AG10803 (cell line): ENCODE data around the gene PIK3R1.

Experiments
- DNase-seq: peaks from one replicate; pipeline ENCODE4 v3.0.0; 2010; ENCODE audit warnings: low read depth
- H3K4me3 ChIP-seq: 2 replicates; pipeline ENCODE4 v1.5.1; 2011; ENCODE audit warnings: mild to moderate bottlenecking, low read length, control low read depth
- TF ChIP-seq, protein P1 (sequence below): conservative IDR thresholded peaks from 2 replicates; pipeline ENCODE4 v1.5.1; 2011; ENCODE audit warnings: mild to moderate bottlenecking, low read length, control low read depth, inconsistent platforms

PIK3R1 gene

DNA sequence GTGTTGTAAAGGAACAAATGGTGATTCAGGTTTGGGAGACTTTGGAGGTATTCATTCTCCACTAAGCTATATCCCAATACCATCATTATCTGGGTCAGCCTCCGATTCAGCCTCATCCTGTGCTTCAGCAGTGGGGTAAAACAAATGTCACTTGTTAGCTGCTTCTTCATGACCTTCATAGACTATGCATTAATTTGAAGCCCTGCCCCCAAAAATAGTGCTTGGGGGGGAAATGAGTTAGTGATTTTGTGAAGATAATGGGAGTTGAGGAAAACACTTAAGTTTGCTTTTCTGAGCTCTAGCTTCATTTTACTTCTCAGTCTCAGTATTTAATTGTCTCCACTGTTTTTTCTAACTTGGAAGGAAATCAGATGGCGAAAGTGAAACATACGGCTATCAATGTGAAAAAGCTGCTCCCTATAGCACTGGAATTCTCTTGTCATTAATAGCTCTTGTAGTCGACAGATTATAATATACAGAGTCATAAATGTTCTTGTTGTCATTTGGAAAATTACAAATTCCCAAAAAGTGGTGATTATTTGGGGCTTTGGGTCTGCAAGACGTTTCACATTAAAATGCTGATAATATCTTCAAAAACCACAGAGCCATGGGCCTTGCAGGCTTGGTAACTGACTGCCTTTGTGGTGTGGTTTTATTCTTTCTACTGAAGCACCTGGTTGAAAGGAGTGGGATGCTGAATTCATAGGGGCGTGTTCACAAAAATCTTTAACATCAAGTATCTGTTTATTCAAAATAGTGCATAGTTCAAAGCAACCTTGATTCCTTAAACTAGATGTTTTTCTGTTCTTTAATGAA is 40.0 kb downstream of the PIK3R1 start:
- TF ChIP-seq, protein P1, sequence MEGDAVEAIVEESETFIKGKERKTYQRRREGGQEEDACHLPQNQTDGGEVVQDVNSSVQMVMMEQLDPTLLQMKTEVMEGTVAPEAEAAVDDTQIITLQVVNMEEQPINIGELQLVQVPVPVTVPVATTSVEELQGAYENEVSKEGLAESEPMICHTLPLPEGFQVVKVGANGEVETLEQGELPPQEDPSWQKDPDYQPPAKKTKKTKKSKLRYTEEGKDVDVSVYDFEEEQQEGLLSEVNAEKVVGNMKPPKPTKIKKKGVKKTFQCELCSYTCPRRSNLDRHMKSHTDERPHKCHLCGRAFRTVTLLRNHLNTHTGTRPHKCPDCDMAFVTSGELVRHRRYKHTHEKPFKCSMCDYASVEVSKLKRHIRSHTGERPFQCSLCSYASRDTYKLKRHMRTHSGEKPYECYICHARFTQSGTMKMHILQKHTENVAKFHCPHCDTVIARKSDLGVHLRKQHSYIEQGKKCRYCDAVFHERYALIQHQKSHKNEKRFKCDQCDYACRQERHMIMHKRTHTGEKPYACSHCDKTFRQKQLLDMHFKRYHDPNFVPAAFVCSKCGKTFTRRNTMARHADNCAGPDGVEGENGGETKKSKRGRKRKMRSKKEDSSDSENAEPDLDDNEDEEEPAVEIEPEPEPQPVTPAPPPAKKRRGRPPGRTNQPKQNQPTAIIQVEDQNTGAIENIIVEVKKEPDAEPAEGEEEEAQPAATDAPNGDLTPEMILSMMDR, result no peak
- DNase-seq, result no peak
- no peak overlapping the region for H3K4me3 ChIP-seq

DNA sequence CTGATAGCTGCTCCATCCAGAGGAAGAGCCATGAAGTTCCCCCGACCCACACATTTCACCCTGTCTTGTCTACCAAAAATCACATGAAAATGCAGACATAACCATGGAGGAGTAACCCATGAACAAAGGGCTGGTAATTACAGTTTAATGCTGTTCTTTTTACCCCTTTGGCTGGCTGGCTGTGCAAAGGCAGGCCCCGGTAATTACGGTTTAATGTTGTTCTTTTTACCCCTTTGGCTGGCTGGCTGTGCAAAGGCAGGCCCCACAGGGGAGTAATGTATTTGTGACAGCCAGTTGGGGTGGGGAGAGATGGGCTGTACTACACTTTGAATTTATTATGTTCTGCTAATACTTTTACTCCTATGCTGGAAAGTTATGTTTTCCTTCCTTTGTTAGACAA is 41.7 kb downstream of the PIK3R1 start:
- TF ChIP-seq, protein P1, result no peak
- H3K4me3 ChIP-seq, result no peak overlapping the region
- DNase-seq, result no peak

DNA sequence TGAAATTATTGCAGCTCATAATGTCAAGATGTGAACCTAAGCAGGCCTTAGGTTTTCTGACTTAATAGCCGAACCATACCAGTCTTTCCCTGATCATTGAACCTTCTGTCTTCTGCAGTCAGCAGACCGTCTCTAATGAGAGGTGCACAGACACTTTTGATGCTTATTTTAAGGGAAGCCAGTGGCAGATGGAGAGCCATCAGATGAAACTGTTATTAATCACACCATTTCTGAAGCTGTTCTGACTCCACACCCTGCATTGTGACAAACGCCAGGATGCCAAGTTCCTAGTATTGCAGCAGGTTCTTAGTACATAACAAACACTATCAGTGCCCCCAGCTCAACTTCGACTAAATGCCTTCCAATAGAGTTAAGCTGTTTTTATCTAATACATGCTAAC is 43.0 kb downstream of the PIK3R1 start:
- H3K4me3 ChIP-seq, result no peak overlapping the region
- DNase-seq, result no peak
- TF ChIP-seq, protein P1, result no peak

DNA sequence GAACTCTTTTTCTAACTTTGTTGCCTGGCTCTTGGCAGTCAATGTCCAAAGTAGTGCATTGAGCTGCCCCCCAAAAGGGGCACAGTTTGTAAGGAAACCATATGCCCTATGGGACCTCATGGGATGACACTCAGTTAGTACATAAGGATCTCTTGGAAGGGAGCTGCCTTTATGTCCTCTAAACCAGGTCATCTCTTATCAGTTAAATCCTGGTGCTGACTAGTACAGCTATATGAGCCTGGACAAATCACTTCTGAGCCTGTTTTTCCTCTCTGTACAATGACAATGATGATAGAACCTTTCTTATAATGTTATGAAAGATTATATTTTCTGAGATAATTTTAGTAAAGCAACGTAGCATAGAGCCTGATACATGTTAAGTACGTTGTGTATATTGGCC is 44.1 kb downstream of the PIK3R1 start:
- TF ChIP-seq, protein P1, result no peak
- H3K4me3 ChIP-seq, result no peak overlapping the region
- DNase-seq, result no peak

DNA sequence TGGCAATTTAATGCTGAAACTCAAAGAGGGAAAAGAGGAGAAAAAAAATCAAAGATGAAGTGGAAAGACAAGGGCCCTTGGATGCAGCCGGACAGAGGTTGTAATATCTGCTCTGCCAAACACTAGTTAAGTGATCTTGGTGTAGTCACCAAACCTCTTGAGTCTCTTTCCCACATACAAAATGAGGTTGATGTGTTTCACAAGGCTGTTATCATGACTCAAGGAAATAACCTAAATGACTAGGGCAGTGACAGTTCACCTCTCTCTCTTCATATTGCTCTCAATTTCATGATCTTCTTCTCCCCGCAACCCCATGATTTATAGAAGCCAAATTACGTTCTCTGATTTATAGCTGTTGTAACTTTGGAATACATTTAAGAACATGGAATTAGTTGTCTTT is 44.9 kb downstream of the PIK3R1 start:
- TF ChIP-seq, protein P1, result no peak
- no peak overlapping the region for H3K4me3 ChIP-seq
- DNase-seq, result no peak

DNA sequence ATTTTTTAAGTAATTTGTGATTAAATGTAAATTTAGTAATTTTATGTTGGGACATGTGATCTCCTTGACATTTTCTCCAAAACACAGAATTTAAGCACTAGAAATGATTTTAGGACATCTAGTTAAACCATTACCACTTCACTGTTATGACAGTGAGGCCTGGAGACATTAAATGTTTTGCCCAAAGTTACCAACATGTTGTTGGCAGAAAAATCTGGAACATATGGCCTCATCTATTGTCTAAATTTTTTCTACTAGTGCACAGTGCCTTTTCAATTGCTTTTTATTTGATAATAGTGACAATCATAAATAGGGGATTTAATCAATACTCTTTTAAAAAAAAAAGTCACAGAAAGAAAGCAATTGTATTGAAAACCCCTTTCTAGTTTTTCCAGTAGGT is 45.6 kb downstream of the PIK3R1 start:
- no peak overlapping the region for H3K4me3 ChIP-seq
- DNase-seq, result no peak
- TF ChIP-seq, protein P1, result no peak

DNA sequence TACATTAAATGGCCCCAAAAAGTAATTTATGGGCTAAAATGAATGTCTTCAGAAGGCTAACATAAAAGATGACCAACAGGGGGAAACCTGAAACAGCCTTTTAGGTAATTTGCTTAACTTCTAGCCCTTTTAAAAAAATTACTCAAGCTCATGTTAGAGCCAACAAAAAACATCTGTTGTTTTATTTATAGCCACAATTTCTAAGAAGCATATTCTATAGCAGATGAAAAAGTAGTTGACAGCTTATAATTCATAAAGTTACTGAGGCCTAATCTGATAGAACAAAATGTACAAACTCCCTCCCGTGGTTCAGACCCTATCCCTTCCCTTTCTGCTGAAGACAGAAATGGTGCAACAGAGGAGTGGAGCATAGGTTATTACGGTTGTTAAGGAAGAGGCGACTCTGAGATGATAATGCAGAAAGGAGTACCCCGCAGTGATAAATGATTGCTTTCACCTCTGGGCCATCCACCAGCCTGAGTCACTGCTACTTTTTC is 46.1 kb downstream of the PIK3R1 start:
- TF ChIP-seq, protein P1, result peak; percentile 44
- peak; percentile 43 for DNase-seq
- H3K4me3 ChIP-seq, result no peak overlapping the region
